Epithelial cell of esophagus (primary cell): ENCODE measurements around the gene SYT3.
"Not testable (repeated sequence)": the region's sequence is repeated elsewhere in the genome, so short reads cannot be mapped to it uniquely, and the experiment has no call there.

Experiments used
- DNase-seq: peaks from one replicate; pipeline ENCODE4 v3.0.0; 2010; ENCODE audit warnings: low read depth
- H3K4me3 ChIP-seq: 2 replicates; pipeline ENCODE4 v1.5.1; 2011; ENCODE audit warnings: mild to moderate bottlenecking, low read length, control low read depth
- TF ChIP-seq, protein P1 (sequence below): IDR thresholded peaks from 2 replicates; pipeline ENCODE4 v1.5.1; 2011; ENCODE audit warnings: low read depth, mild to moderate bottlenecking, low read length, control low read depth, inconsistent platforms; ENCODE audit not compliant: insufficient read depth; ENCODE audit errors: missing control alignments

Gene SYT3

GRCh38 chr19:50590191-50590590 is 49.5 kb downstream of the SYT3 start:
- no peak overlapping the region for H3K4me3 ChIP-seq
- no peak for DNase-seq
- TF ChIP-seq, protein P1, sequence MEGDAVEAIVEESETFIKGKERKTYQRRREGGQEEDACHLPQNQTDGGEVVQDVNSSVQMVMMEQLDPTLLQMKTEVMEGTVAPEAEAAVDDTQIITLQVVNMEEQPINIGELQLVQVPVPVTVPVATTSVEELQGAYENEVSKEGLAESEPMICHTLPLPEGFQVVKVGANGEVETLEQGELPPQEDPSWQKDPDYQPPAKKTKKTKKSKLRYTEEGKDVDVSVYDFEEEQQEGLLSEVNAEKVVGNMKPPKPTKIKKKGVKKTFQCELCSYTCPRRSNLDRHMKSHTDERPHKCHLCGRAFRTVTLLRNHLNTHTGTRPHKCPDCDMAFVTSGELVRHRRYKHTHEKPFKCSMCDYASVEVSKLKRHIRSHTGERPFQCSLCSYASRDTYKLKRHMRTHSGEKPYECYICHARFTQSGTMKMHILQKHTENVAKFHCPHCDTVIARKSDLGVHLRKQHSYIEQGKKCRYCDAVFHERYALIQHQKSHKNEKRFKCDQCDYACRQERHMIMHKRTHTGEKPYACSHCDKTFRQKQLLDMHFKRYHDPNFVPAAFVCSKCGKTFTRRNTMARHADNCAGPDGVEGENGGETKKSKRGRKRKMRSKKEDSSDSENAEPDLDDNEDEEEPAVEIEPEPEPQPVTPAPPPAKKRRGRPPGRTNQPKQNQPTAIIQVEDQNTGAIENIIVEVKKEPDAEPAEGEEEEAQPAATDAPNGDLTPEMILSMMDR, result no peak

DNA sequence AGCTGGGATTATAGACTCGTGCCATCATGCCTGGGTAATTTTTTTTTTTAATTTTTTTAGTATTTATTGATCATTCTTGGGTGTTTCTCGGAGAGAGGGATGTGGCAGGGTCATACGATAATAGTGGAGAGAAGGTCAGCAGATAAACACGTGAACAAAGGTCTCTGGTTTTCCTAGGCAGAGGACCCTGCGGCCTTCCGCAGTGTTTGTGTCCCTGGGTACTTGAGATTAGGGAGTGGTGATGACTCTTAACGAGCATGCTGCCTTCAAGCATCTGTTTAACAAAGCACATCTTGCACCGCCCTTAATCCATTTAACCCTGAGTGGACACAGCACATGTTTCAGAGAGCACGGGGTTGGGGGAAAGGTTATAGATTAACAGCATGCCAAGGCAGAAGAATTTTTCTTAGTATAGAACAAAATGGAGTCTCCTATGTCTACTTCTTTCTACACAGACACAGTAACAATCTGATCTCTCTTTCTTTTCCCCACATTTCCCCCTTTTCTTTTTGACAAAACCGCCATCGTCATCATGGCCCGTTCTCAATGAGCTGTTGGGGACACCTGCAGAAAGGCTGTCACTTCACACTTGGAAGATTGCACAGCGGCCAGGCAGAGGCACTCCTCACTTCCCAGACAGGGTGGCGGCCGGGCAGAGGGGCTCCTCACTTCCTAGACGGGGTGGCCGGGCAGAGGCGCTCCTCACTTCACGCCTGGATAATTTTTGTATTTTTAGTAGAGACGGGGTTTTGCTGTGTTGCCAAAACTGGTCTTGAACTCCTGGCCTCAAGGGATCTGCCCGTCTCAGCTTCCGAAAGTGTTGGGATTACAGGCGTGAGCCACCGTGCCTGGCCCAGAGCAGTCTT is 57.7 kb downstream of the SYT3 start:
- not testable (repeated sequence) for H3K4me3 ChIP-seq, DNase-seq

GRCh38 chr19:50580970-50581634 is 58.6 kb downstream of the SYT3 start:
- H3K4me3 ChIP-seq, result no peak overlapping the region
- no peak for DNase-seq
- TF ChIP-seq, protein P1, result no peak

GRCh38 chr19:50580240-50580639 is 59.4 kb downstream of the SYT3 start:
- no peak overlapping the region for H3K4me3 ChIP-seq
- DNase-seq, result no peak
- TF ChIP-seq, protein P1, result no peak

DNA sequence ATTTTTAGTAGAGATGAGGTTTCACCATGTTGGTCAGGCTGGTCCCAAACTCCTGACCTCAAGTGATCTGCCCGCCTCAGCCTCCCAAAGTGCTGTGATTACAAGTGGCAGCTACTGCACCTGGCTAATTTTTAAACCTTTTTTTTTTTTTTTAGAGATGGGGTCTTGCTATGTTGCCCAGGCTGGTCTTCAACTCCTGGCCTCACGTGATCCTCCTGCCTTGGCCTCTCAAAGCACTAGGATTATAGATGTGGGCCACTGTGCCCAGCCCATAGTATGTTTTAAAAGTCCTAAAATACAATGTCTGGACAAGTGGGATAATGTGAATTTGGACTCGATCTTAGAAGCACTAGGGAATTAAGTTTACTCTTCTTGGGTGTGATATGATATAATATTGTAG is 62.9 kb downstream of the SYT3 start:
- DNase-seq, H3K4me3 ChIP-seq: not testable (repeated sequence)

DNA sequence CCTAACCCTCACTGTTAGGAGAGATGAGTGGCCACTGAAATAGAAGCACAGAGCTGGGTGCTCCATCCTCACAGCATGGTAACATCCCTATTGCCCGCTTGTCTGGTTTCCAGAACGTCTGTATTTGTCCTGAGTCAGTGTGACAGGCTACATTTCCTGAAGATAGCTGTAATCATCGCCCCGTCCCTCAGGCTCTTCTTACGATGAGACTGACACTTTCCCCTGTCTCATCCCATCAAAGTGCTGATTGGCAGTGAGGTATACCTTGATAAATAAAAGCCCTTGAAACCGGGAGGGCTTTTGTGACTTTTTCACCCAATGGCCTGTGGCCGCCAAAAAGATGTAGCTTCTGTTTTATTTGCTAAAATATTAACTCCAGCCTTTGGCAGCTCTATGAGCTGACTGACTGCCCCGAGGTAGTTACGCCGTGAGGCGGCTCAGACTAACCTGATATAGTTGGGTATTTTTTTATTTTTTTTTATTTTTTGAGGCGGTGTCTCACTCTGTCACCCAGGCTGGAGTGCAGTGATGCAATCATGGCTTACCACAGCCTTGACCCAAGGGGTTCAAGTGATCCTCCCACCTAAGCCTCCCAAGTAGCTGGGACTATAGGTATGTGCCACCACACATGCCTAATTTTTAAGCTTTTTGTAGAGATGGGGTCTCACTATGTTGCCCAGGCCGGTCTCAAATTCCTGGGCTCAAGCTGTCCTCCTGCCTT is 65.8 kb downstream of the SYT3 start:
- H3K4me3 ChIP-seq, result no peak overlapping the region
- TF ChIP-seq, protein P1, result no peak
- no peak for DNase-seq
